Transverse colon (tissue), 4 donors: ENCODE measurements around the gene TTC39C. TPM values are rescaled to one million over a fixed set of nuclear protein-coding genes. Genes with fewer than 3 reads are reported as not detected.

Experiments used
- DNase-seq: peaks from one replicate; pipeline ENCODE4 v3.0.0-alpha.2; 2019
- H3K27ac ChIP-seq, 4 donors: fragments of 200-600 bp; sonication (generic); 2 replicates each; pipeline ENCODE4 v1.5.1; 2016 to 2018; ENCODE audit warnings: inconsistent platforms in 4 of 4
- H3K27me3 ChIP-seq: fragments of 200-600 bp; sonication (generic); 2 replicates; pipeline ENCODE4 v1.5.1; 2017; ENCODE audit warnings: inconsistent platforms
- H3K36me3 ChIP-seq, 4 donors: fragments of 200-600 bp; sonication (generic); 2 replicates each; pipeline ENCODE4 v1.5.1; 2017 to 2019; ENCODE audit warnings: inconsistent platforms in 4 of 4
- H3K4me1 ChIP-seq, 4 donors: fragments of 200-600 bp; sonication (generic); 2 replicates each; pipeline ENCODE4 v1.5.1; 2017 to 2020; ENCODE audit warnings: inconsistent platforms in 4 of 4
- H3K4me3 ChIP-seq, 4 donors: fragments of 200-600 bp; sonication (generic); 1 replicate in 1 of 4; 2 replicates in 3 of 4; pipeline versions ENCODE4 v1.5.1 to v1.6.1; 2017 to 2019; ENCODE audit warnings: inconsistent platforms in 4 of 4
- H3K9me3 ChIP-seq, 2 donors: fragments of 200-600 bp; sonication (generic); 2 replicates each; pipeline ENCODE4 v1.5.1; 2017 to 2019; ENCODE audit warnings: inconsistent platforms in 2 of 2
- EP300 ChIP-seq: sonication (generic); formaldehyde crosslinking; IDR thresholded peaks from one replicate; pipeline ENCODE4 v1.6.1; 2017; ENCODE audit warnings: antibody characterized with exemption, low read depth
- POLR2A ChIP-seq: fragments of 450-650 bp; IDR thresholded peaks from one replicate; pipeline ENCODE4 v1.6.1; 2016; ENCODE audit warnings: antibody characterized with exemption, mild to moderate bottlenecking, moderate library complexity
- POLR2AphosphoS5 ChIP-seq, 3 donors: sonication (generic); formaldehyde crosslinking; IDR thresholded peaks; one replicate each; pipeline ENCODE4 v1.6.1; 2016; ENCODE audit warnings: antibody characterized with exemption in 3 of 3
- WGBS, 2 donors: methylation state at CpG; one replicate each; pipeline ENCODE4 v1.1.5; 2018; ENCODE audit warnings: low coverage in 1 of 2; 5-methylcytosine and 5-hydroxymethylcytosine counted together
- in situ Hi-C, 4 donors: fragments of 200-750 bp; cut with MboI; loops; one replicate each; pipeline versions ENCODE4 v1.15.0 to v1.15.1; 2017; ENCODE audit warnings: low sequenced_read_pairs in 3 of 4, low pct_ligation_motif_present in 1 of 4, low pct_unique_long_range_greater_than_20kb in 1 of 4
- intact Hi-C: fragments of 100-400 bp; cut with DNase I; formaldehyde crosslinking; loops from one replicate; pipeline ENCODE4 v1.15.1; 2023; ENCODE audit warnings: low total_unique reads
- total RNA-seq, 4 donors: library from RNA; depleted of rRNA; stranded (reverse); fragments of >200 nt; gene quantifications; one replicate each; pipeline ENCODE4 v1.1.0, GENCODE V29; 2016
- TF ChIP-seq, protein P1 (sequence below), 5 experiments: fragments of 200-600 bp in 3 of 5; fragments of 450-650 bp in 2 of 5; sonication (generic) in 3 of 5; IDR thresholded peaks; 1 replicate in 2 of 5; 2 replicates in 3 of 5; pipeline ENCODE4 v1.5.1; 2016 to 2017; ENCODE audit warnings: antibody characterized with exemption in 5 of 5, inconsistent platforms in 3 of 5, mild to moderate bottlenecking in 2 of 5, moderate library complexity in 1 of 5

TTC39C gene
- total RNA-seq, 4 donors from 2014 or later = 4.8 to 18.4 (median 7.4) TPM

DNA sequence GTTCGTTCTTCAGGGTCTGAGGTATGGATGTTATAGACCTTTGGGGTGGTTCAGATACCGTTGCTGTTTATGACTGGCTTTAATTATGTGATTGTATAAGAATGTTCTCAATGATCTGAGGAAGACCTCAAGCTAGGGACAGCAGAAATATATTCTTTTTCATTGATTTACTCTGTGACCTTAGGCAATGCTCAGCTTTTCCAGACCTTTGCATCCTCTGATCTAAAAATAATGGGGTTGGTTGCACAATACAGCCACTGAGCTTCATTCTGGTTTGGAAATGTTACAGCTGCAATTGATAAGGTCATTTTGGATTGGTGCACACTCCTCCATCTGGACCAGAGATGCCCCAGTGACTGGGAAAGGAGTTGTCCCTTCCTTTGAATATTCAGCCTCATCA lies 107.1 kb downstream of the TTC39C start:
- peaks cover 0 to 3% (median 0%) of the 10 kb centered on the region in 4 donors for H3K36me3 ChIP-seq

DNA sequence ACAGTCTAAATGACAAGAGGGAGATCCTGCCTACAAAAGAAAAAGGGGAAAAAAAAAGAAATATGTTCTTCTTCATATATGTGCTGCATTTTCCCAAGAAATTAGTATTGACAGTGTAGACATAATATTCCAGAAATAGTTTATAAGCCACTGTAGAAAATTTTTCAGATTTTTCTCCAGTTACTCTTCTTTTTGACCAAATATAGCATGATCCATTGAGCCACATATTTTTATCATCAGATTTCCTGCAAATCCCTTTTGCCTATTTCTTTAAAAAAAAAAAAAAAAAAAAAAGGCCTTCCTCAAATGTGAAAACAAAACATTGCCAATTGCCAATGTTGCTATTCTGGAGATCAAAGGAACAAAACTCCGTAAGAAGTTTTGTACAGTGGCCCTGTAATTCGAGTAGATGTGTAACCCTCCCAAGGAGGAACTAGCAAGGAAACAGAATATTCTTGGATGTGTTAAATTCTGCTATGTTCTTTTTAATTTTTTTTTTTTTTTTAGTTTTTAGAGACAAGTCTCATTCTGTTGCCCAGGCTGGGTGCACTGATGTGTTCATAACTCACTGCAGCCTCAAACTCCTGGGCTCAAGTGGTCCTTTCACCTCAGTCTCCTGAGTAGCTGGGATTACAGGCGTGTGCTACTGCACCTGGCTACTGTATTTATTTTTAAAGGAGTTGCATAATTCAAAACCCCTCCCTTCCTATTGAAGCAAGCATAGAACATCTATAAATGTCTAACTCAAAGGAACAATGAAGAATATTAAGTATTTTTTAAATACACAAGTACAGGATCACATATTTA lies 111.8 kb downstream of the TTC39C start:
- WGBS, 2 donors = 48 to 50% methylated on average over 3 of the region's 3 CpGs
- no peak for TF ChIP-seq EP300
- TF ChIP-seq POLR2A = no peak
- TF ChIP-seq, protein P1, sequence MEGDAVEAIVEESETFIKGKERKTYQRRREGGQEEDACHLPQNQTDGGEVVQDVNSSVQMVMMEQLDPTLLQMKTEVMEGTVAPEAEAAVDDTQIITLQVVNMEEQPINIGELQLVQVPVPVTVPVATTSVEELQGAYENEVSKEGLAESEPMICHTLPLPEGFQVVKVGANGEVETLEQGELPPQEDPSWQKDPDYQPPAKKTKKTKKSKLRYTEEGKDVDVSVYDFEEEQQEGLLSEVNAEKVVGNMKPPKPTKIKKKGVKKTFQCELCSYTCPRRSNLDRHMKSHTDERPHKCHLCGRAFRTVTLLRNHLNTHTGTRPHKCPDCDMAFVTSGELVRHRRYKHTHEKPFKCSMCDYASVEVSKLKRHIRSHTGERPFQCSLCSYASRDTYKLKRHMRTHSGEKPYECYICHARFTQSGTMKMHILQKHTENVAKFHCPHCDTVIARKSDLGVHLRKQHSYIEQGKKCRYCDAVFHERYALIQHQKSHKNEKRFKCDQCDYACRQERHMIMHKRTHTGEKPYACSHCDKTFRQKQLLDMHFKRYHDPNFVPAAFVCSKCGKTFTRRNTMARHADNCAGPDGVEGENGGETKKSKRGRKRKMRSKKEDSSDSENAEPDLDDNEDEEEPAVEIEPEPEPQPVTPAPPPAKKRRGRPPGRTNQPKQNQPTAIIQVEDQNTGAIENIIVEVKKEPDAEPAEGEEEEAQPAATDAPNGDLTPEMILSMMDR (IDR thresholded peaks at IDR 0.05) = no peak
- no peak for TF ChIP-seq POLR2AphosphoS5 (IDR thresholded peaks at IDR 0.05)
- Histone ChIP-seq H3K4me3 (no peak overlapping the region), H3K27ac (no peak overlapping the region), H3K4me1 (peaks cover 0 to 10% (median 3%) of the 10 kb centered on the region in 4 donors), H3K9me3 (no peaks in the 10 kb centered on the region), H3K36me3 (peaks cover 0 to 3% (median 0%) of the 10 kb centered on the region in 4 donors), H3K27me3 (no peaks in the 10 kb centered on the region)
- in situ Hi-C loops = no loop called here
- intact Hi-C loops = no loop called here
- DNase-seq = no peak

More for the DNA sequence above, 107.1 kb downstream of the TTC39C start:
- intact Hi-C loops = no loop called here
- DNase-seq = no peak
- Histone ChIP-seq H3K9me3 (no peaks in the 10 kb centered on the region), H3K4me1 (peaks cover 0 to 5% (median 2%) of the 10 kb centered on the region in 4 donors), H3K27me3 (no peaks in the 10 kb centered on the region), H3K27ac (no peak overlapping the region), H3K4me3 (no peak overlapping the region)
- 94 to 98% methylated on average over 2 of the region's 2 CpGs for WGBS, 2 donors
- in situ Hi-C loops = loop anchor here in 3 of 4 donors (25.0 kb wide), 2 partner anchors 309 to 484 kb away; no protein-coding TSS in a partner anchor
- TF ChIP-seq POLR2A (no peak), POLR2AphosphoS5 (IDR thresholded peaks at IDR 0.05) (no peak), EP300 (no peak)
- TF ChIP-seq, protein P1 (IDR thresholded peaks at IDR 0.05) = no peak

DNA sequence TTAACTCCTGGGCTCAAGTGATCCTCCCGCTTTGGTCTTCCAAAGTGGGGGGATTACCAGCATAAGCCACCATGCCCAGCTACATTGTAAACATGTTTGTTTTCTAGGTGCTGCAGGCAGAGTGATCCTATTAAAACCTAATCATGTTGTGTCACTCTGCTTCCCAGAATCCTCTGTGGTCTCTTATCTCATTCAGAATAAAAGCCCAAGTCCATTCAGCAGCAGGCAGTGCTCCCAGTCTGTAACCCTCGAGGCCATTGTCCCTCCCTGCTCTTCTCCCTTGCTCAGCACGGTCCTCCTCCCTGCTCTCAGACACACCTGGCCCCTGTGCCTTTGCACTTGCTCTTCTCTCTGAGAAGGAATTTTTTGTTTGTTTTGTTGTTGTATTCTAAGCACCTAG lies 113.2 kb downstream of the TTC39C start:
- H3K4me3 ChIP-seq = no peak overlapping the region
- H3K4me1 ChIP-seq = peaks cover 0 to 10% (median 3%) of the 10 kb centered on the region in 4 donors
- no peaks in the 10 kb centered on the region for H3K27me3 ChIP-seq
- peaks cover 0 to 9% (median 0%) of the 10 kb centered on the region in 4 donors for H3K36me3 ChIP-seq
- intact Hi-C loops (no loop called here), in situ Hi-C loops (no loop called here)
- TF ChIP-seq POLR2AphosphoS5 (IDR thresholded peaks at IDR 0.05) (no peak), EP300 (no peak), POLR2A (no peak)
- TF ChIP-seq, protein P1 (IDR thresholded peaks at IDR 0.05) = no peak
- H3K9me3 ChIP-seq = no peaks in the 10 kb centered on the region
- DNase-seq = no peak
- WGBS, 2 donors = 72 to 80% methylated on average over 2 to 3 of the region's 3 CpGs
- H3K27ac ChIP-seq = no peak overlapping the region

DNA sequence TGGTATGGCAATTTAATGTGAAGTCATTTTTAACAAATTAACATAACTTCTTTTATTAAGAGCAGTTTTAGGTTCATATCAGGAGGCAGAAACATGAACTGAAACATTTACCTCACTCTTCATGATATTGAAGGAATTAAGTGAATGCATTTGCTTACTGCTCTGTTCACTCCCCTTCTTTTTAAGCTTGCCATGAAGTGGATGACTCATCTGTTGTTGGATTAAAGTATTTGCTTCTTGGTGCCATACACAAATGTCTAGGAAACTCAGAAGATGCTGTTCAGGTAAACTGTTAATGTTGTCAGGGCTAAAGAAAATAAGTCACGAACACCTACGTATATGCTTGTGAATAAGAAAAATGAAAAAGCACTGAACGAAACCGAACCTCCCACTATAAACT lies 114.1 kb downstream of the TTC39C start:
- in situ Hi-C loops = no loop called here
- Histone ChIP-seq H3K27ac (no peak overlapping the region), H3K27me3 (no peaks in the 10 kb centered on the region), H3K36me3 (peaks cover 0 to 8% (median 0%) of the 10 kb centered on the region in 4 donors), H3K9me3 (no peaks in the 10 kb centered on the region), H3K4me3 (no peak overlapping the region), H3K4me1 (peaks cover 0 to 10% (median 3%) of the 10 kb centered on the region in 4 donors)
- WGBS, 2 donors = 93% methylated on average over 4 of the region's 4 CpGs
- no peak for DNase-seq
- intact Hi-C loops = no loop called here
- TF ChIP-seq EP300 = no peak
- no peak for TF ChIP-seq POLR2AphosphoS5 (IDR thresholded peaks at IDR 0.05)
- TF ChIP-seq, protein P1 (IDR thresholded peaks at IDR 0.05) = no peak
- TF ChIP-seq POLR2A = no peak
